ENCODE data around the gene ADAM23. TPM values are rescaled to one million over a fixed set of nuclear protein-coding genes. Genes with fewer than 3 reads are reported as not detected.

ADAM23 gene
- total and polyA plus RNA-seq, 5 donors = 17.0 to 56.0 (median 39.3) TPM

GRCh38 chr2:206423147-206423546 is 20.2 kb upstream of the ADAM23 start:
- ATAC-seq = no peak
- no peak overlapping the region for H3K27ac ChIP-seq (ENCODE audit: low read length)
- no peak overlapping the region for H3K4me3 ChIP-seq (ENCODE audit: low read length)
- no peaks in the 10 kb centered on the region for H3K9me3 ChIP-seq (ENCODE audit: control insufficient read depth, low read length)
- DNase-seq = no peak
- H3K4me1 ChIP-seq (ENCODE audit: control insufficient read depth, insufficient read depth, low read length) = no peaks in the 10 kb centered on the region
- H3K27me3 ChIP-seq (ENCODE audit: control insufficient read depth, insufficient read depth) = no peaks in the 10 kb centered on the region
- intact Hi-C loops (cut with DNase I) = no loop called here
- WGBS = 57% methylated on average over 2 of the region's 2 CpGs

GRCh38 chr2:206424134-206424533 is 19.2 kb upstream of the ADAM23 start:
- intact Hi-C loops (cut with DNase I) = no loop called here
- ATAC-seq = no peak
- H3K27me3 ChIP-seq (ENCODE audit: control insufficient read depth, insufficient read depth) = no peaks in the 10 kb centered on the region
- DNase-seq = no peak
- H3K27ac ChIP-seq (ENCODE audit: low read length) = no peak overlapping the region
- no peak overlapping the region for H3K4me3 ChIP-seq (ENCODE audit: low read length)
- H3K9me3 ChIP-seq (ENCODE audit: control insufficient read depth, low read length) = no peaks in the 10 kb centered on the region
- 44% methylated on average over 3 of the region's 3 CpGs for WGBS
- H3K4me1 ChIP-seq (ENCODE audit: control insufficient read depth, insufficient read depth, low read length) = no peaks in the 10 kb centered on the region

- 90% methylated on average over 3 of the region's 3 CpGs for WGBS
- DNase-seq = no peak
- no peaks in the 10 kb centered on the region for H3K27me3 ChIP-seq (ENCODE audit: control insufficient read depth, insufficient read depth)
- no peak overlapping the region for H3K27ac ChIP-seq (ENCODE audit: low read length)
- H3K9me3 ChIP-seq (ENCODE audit: control insufficient read depth, low read length) = no peaks in the 10 kb centered on the region
- no peak for ATAC-seq
- H3K4me1 ChIP-seq (ENCODE audit: control insufficient read depth, insufficient read depth, low read length) = no peaks in the 10 kb centered on the region
- H3K4me3 ChIP-seq (ENCODE audit: low read length) = no peak overlapping the region
- intact Hi-C loops (cut with DNase I) = no loop called here
These were observed 14.5 kb upstream of the ADAM23 start for GRCh38 chr2:206428783-206429182.

GRCh38 chr2:206430452-206430851 is 12.9 kb upstream of the ADAM23 start:
- Histone ChIP-seq H3K27ac (ENCODE audit: low read length) (no peak overlapping the region), H3K27me3 (ENCODE audit: control insufficient read depth, insufficient read depth) (no peaks in the 10 kb centered on the region), H3K4me3 (ENCODE audit: low read length) (no peak overlapping the region), H3K4me1 (ENCODE audit: control insufficient read depth, insufficient read depth, low read length) (no peaks in the 10 kb centered on the region), H3K9me3 (ENCODE audit: control insufficient read depth, low read length) (no peaks in the 10 kb centered on the region)
- ATAC-seq = no peak
- WGBS = 92% methylated on average over 2 of the region's 2 CpGs
- intact Hi-C loops (cut with DNase I) = no loop called here
- no peak for DNase-seq

GRCh38 chr2:206431439-206431838 is 11.9 kb upstream of the ADAM23 start:
- H3K4me1 ChIP-seq (ENCODE audit: control insufficient read depth, insufficient read depth, low read length) = no peaks in the 10 kb centered on the region
- H3K27ac ChIP-seq (ENCODE audit: low read length) = no peak overlapping the region
- H3K27me3 ChIP-seq (ENCODE audit: control insufficient read depth, insufficient read depth) = no peaks in the 10 kb centered on the region
- WGBS = 75% methylated on average over 3 of the region's 3 CpGs
- DNase-seq = no peak
- no peaks in the 10 kb centered on the region for H3K9me3 ChIP-seq (ENCODE audit: control insufficient read depth, low read length)
- ATAC-seq = no peak
- H3K4me3 ChIP-seq (ENCODE audit: low read length) = no peak overlapping the region
- intact Hi-C loops (cut with DNase I) = no loop called here

GRCh38 chr2:206432193-206433082 is 10.9 kb upstream of the ADAM23 start:
- intact Hi-C loops (cut with DNase I) = no loop called here
- no peak for ATAC-seq
- no peak for DNase-seq
- Histone ChIP-seq H3K27ac (ENCODE audit: low read length) (no peak overlapping the region), H3K4me3 (ENCODE audit: low read length) (no peak overlapping the region), H3K4me1 (ENCODE audit: control insufficient read depth, insufficient read depth, low read length) (no peaks in the 10 kb centered on the region), H3K27me3 (ENCODE audit: control insufficient read depth, insufficient read depth) (no peaks in the 10 kb centered on the region), H3K9me3 (ENCODE audit: control insufficient read depth, low read length) (no peaks in the 10 kb centered on the region)
- WGBS = 71% methylated on average over 6 of the region's 6 CpGs

GRCh38 chr2:206433190-206433589 is 10.1 kb upstream of the ADAM23 start:
- Histone ChIP-seq H3K4me3 (ENCODE audit: low read length) (no peak overlapping the region), H3K4me1 (ENCODE audit: control insufficient read depth, insufficient read depth, low read length) (no peaks in the 10 kb centered on the region), H3K9me3 (ENCODE audit: control insufficient read depth, low read length) (no peaks in the 10 kb centered on the region), H3K27me3 (ENCODE audit: control insufficient read depth, insufficient read depth) (no peaks in the 10 kb centered on the region), H3K27ac (ENCODE audit: low read length) (no peak overlapping the region)
- no peak for DNase-seq
- no peak for ATAC-seq
- intact Hi-C loops (cut with DNase I) = no loop called here

- H3K27ac ChIP-seq (ENCODE audit: low read length) = no peak overlapping the region
- no peaks in the 10 kb centered on the region for H3K9me3 ChIP-seq (ENCODE audit: control insufficient read depth, low read length)
- H3K4me3 ChIP-seq (ENCODE audit: low read length) = no peak overlapping the region
- no peaks in the 10 kb centered on the region for H3K4me1 ChIP-seq (ENCODE audit: control insufficient read depth, insufficient read depth, low read length)
- ATAC-seq = no peak
- peaks cover under 1% of the 10 kb centered on the region for H3K27me3 ChIP-seq (ENCODE audit: control insufficient read depth, insufficient read depth)
- intact Hi-C loops (cut with DNase I) = no loop called here
- DNase-seq = no peak
These were observed 9.6 kb upstream of the ADAM23 start for GRCh38 chr2:206433686-206434085.

- Histone ChIP-seq H3K27me3 (ENCODE audit: control insufficient read depth, insufficient read depth) (peaks cover 4% of the 10 kb centered on the region), H3K4me1 (ENCODE audit: control insufficient read depth, insufficient read depth, low read length) (no peaks in the 10 kb centered on the region), H3K27ac (ENCODE audit: low read length) (no peak overlapping the region), H3K9me3 (ENCODE audit: control insufficient read depth, low read length) (no peaks in the 10 kb centered on the region), H3K4me3 (ENCODE audit: low read length) (no peak overlapping the region)
- ATAC-seq (no peak), DNase-seq (no peak)
- intact Hi-C loops (cut with DNase I) = no loop called here
- WGBS = 38% methylated on average over 3 of the region's 3 CpGs
These were observed 7.6 kb upstream of the ADAM23 start for GRCh38 chr2:206435742-206436141.

GRCh38 chr2:206438196-206438724 is 5.1 kb upstream of the ADAM23 start:
- no peaks in the 10 kb centered on the region for H3K9me3 ChIP-seq (ENCODE audit: control insufficient read depth, low read length)
- intact Hi-C loops (cut with DNase I) = no loop called here
- H3K27ac ChIP-seq (ENCODE audit: low read length) = no peak overlapping the region
- H3K27me3 ChIP-seq (ENCODE audit: control insufficient read depth, insufficient read depth) = peaks cover 4% of the 10 kb centered on the region
- no peak for DNase-seq
- no peak overlapping the region for H3K4me3 ChIP-seq (ENCODE audit: low read length)
- H3K4me1 ChIP-seq (ENCODE audit: control insufficient read depth, insufficient read depth, low read length) = no peaks in the 10 kb centered on the region
- no peak for ATAC-seq
- WGBS = 66% methylated on average over 5 of the region's 5 CpGs

- no peak for DNase-seq
- peaks cover 4% of the 10 kb centered on the region for H3K27me3 ChIP-seq (ENCODE audit: control insufficient read depth, insufficient read depth)
- no peaks in the 10 kb centered on the region for H3K9me3 ChIP-seq (ENCODE audit: control insufficient read depth, low read length)
- H3K4me3 ChIP-seq (ENCODE audit: low read length) = no peak overlapping the region
- no peaks in the 10 kb centered on the region for H3K4me1 ChIP-seq (ENCODE audit: control insufficient read depth, insufficient read depth, low read length)
- ATAC-seq = no peak
- no peak overlapping the region for H3K27ac ChIP-seq (ENCODE audit: low read length)
- intact Hi-C loops (cut with DNase I) = loop anchor here in 1 of 4 donors (10.0 kb wide), 1 partner anchor 112 kb away; no protein-coding TSS in a partner anchor
- 9% methylated on average over 10 of the region's 10 CpGs for WGBS
These were observed 879 bp upstream of the ADAM23 start for GRCh38 chr2:206442474-206442832.
